HG02840 (cell line): ENCODE measurements around the gene ADAM23.
"Not testable (repeated sequence)": the region's sequence is repeated elsewhere in the genome, so short reads cannot be mapped to it uniquely, and the experiment has no call there.

ENCODE experiments used
- ATAC-seq: cut with Tn5 transposase; IDR thresholded peaks from one replicate; pipeline ENCODE4 v1.9.1; 2021; ENCODE audit warnings: mild to moderate bottlenecking, moderate library complexity, moderate number of reproducible peaks; ENCODE audit not compliant: unreplicated experiment, low FRiP score

ADAM23 gene, protein sequence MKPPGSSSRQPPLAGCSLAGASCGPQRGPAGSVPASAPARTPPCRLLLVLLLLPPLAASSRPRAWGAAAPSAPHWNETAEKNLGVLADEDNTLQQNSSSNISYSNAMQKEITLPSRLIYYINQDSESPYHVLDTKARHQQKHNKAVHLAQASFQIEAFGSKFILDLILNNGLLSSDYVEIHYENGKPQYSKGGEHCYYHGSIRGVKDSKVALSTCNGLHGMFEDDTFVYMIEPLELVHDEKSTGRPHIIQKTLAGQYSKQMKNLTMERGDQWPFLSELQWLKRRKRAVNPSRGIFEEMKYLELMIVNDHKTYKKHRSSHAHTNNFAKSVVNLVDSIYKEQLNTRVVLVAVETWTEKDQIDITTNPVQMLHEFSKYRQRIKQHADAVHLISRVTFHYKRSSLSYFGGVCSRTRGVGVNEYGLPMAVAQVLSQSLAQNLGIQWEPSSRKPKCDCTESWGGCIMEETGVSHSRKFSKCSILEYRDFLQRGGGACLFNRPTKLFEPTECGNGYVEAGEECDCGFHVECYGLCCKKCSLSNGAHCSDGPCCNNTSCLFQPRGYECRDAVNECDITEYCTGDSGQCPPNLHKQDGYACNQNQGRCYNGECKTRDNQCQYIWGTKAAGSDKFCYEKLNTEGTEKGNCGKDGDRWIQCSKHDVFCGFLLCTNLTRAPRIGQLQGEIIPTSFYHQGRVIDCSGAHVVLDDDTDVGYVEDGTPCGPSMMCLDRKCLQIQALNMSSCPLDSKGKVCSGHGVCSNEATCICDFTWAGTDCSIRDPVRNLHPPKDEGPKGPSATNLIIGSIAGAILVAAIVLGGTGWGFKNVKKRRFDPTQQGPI

DNA sequence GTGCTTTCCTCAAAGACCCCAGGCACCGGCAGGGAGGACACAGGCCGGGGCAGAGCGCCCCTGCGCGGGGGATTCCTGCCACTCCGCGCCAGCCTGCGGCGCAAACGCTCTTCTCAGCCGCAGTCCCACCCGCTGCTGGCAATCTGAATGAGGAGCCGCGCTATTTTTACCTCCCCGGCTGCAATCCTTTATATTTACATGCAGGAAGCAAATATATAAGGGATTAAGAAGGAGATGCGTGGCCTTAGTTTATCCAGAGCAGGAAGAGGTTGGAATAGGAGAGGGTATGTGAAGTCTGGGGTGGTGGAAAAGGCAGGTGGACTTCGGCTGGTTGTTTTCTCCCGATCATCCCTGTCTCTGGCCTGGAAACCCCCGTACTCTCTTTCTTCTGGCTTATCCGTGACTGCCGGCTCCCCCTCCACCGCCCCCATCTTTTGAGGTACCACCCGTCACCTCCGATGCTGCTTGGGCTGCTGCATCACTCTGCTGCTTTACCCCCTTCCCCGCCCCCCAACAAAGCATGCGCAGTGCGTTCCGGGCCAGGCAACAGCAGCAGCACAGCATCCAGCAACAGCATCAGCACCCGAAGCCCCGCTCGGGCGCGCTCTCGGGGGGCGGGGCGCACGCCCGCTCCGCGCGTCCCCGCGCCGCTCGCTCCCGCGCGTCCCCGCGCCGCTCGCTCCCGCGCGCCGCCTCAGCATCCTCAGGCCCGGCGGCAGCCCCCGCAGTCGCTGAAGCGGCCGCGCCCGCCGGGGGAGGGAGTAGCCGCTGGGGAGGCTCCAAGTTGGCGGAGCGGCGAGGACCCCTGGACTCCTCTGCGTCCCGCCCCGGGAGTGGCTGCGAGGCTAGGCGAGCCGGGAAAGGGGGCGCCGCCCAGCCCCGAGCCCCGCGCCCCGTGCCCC lies at the start of gene ADAM23:
TSS of gene ADAM23 (plus strand) at position 700 of the 902 bp plus-strand sequence. CDS start 335 bp downstream, outside the sequence.
- ATAC-seq, result no peak

DNA sequence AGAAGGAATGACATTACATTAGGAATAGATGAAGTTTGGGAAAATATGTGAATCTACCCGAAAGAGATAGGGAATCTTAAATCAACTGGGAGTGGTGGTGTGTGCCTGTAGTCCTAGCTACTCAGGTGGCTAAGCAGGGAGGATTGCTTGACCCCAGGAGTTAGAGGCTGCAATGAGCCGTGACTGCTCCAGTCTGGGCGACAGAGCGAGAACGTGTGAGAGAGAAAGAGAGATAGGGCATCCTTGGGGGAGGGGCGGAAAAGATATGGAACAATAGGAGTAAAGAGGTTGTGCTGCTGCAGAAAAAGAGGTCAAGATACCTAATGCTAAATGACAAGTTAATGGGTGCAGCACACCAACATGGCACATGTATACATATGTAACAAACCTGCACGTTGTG lies 47.1 kb upstream of the ADAM23 start:
- ATAC-seq, result no peak

DNA sequence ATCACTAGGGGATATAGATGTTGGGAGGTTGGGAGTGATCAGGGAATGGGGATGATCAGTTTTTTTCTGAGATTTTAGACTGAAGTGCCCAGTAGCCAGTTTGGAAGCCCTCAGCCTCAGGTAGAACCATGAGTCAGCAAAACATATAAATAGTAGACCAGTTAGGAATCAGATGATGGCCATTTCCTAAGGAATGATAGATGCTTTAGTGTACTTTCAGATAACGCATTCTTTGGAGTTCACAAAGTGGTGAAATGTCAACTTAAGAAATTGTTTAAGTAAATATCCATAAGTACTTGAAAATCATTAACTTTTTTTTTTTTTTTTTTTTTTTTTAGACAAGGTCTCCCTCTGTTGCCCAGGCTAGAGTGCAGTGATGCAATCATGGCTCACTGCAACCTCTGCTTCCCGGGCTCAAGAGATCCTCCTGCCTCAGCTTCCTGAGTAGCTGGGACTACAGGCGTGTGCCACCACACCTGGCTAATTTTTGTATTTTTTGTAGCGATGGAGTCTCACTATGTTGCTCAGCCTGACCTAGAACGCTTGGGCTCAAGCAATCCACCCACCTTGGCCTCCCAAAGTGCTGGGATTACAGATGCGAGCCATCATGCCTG lies 40.3 kb upstream of the ADAM23 start:
- not testable (repeated sequence) for ATAC-seq

DNA sequence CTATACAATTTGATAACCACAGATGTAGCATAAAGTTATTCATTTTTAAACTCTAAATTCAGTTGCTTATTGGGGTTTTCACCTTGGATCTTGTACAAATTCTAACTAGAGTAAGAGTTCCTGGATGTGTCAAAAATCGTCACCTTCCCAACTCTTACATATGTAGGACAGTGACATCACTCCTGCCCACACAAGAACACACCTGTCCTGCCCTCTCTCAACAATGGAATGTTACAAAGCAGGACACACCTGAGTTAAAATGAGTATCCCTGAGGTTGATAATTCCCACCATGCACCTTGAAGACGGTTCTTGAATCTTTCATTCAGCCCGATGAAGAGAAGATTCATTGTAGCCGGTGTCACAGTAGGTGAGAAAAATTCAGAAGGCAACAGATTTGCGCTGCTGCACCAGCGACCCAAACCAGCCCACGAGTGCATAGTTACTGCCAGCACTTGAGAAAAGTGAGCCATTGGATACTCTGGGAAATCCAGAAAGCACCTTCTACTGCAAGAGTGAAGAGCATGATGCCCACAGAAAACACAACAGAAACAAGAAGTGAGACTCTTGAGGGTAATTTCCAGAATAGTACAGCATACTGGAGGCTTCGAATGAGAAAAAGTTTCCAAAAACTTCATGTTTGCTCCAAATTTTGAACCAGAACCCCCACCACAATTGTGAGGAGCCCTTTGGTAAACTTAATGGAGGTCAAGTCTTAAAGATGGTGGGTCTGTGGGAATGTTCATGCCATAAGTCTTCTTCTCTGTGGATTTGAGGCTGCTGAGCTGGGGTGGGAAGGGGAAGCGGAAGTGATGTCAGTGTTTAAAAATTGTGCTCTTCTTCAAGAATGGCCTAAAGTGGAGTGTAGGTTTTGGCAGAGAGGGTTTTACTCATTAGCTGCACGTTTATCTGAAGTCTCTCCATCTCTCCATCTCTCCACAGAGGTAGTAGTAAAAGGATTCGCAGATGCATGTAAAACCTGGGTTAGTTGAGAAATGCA lies 34.7 kb upstream of the ADAM23 start:
- no peak for ATAC-seq

DNA sequence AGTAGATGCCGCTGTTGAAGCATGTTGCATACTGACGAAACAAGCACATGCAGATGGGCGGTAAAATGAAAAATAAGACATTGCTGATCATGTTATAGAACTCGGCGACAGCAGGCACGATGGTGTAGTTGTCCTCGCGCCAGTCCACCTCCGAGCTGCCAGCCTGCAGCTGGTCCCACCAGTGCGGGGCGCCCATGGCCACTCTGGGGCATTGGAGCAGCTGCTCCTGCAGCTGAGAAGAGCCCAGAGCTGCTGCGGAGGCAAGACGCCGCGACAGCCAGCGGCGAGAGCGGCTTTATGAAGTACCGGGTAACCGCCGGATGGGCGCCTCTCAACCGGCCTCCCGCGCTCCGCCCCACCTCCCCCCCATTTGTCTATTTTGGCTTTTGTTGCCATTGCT lies 32.6 kb upstream of the ADAM23 start:
- ATAC-seq, result no peak

DNA sequence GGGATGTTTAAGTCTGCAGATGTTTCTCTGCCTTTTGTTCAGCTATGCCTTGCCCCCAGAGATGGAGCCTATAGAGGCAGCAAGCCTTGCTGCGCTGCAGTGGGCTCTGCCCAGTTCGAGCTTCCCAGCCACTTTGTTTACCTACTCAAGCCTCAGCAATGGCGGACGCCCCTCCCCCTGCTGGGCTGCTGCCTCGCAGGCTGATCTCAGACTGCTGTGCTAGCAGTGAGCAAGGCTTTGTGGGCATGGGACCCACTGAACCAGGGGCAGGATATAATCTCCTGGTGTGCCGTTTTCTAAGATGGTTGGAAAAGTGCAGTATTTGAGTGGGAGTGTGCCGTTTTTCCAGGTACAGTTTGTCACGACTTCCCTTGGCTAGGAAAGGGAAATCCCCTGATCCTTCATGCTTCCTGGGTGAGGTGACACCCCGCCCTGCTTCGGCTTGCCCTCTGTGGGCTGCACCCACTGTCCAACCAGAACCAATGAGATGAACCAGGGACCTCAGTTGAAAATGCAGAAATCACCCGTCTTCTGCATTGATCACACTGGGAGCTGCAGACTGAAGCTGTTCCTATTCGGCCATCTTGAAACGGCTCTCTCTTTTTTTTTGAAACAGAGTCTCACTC lies 27.6 kb upstream of the ADAM23 start:
- no peak for ATAC-seq

DNA sequence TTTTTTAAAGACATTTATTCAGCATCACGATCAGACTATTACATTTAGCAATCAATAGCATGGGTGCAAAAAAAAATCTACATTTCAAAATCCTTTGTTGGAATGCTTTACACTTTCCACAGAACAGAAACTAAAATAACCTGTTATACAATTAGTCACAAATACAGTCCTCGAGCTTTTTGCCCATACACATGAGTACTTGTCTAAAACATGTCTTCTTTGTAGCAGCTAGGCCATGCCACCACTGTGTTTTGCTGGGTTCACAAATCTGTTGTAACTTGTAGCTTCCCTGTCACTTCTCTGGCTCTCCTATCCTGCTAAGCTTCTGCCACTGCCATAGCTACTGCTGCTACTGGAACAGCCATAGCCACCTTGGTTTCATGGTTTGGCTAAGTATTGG lies 24.4 kb upstream of the ADAM23 start:
- ATAC-seq, result no peak

DNA sequence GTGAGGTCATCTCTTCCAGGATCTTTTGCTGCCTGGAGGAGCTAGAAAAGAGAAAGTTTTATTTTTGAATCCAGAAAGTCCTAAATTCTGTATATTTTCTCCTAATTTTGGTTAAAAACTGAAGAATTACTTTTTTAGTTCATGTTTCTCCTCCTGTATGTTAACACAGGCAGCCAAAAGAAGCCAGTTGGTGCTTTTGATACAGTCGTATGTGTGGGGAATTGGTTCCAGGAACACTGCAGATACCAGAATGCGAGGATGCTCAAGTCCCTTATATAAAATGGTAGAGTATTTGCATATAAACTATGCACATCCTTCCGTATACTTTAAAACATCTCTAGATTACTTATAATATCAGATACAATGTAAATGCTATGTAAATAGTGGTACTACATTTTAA lies 22.6 kb upstream of the ADAM23 start:
- no peak for ATAC-seq

DNA sequence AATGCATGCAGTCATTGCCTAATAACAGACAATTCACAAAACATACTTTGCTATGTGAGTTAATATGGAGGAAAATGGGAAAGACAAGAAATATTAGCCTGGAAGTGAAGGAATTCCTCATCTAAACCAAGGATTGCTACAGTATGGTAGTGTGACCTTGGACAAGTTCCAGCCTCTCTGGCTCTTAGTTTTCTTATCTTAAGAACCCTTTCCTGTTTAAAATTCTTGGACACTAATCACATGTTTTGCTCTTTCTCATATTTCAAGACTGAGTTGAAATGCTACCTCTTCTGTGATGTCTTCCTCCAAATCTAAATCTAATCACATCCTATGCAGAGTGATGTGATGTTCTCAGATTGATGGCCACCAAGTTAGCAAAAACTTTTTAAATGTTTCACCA lies 20.8 kb upstream of the ADAM23 start:
- ATAC-seq, result no peak

DNA sequence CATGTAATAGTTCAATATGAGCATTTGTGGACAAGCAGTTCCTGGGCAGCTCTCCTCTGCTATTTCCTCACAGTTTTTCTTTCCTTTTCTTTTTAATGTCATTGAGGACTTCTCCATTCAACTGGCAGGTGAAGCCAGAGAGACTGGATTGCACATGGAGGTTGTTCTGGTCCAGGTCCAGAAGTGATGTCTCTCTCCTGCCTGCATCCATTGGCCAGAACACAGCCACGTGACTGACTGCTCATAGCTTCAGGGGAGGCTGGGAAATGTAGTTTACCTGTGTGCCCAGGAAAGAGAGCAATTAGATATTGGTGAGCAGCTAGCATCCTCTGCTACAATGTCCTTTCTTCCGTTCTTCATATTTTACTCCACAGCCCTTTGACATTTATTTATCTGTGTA lies 20.2 kb upstream of the ADAM23 start:
- ATAC-seq, result no peak

DNA sequence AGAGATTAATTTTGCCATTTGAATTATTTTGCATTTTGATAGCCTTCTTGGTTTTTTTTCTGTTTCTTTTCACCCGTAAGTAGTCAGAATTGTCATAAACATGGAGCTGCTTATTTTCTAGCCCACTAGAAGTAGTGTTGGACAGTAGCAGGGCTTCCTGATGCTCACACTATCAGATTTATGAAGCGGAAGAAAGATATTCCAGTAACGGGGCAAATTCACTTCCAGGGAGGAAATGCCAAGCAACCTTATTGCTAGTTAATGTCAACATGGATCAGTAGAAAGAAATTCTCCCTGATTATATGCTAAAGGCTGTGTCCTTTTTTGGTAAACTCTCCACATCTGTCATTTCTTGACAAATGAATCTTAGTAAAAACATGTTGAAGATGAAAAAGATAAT lies 19.2 kb upstream of the ADAM23 start:
- no peak for ATAC-seq

DNA sequence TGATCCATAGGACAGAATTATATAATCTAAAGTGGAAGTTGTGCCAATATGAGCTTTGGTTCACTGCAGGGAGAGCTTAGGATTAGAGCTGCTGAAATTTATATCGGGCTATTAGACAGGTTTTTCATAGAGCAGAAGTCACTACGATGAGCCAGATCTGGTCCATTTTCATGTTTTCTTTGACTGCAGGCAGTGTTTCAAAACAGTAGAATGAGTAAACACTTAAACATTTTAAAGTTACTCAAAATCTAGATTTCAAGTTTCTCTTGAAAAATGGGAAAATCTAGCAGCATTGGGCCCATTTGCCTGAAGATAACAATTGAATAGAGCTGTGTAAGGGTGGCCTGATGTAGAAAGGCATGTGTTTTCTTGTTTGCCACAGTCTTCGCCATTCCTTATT lies 14.5 kb upstream of the ADAM23 start:
- no peak for ATAC-seq

DNA sequence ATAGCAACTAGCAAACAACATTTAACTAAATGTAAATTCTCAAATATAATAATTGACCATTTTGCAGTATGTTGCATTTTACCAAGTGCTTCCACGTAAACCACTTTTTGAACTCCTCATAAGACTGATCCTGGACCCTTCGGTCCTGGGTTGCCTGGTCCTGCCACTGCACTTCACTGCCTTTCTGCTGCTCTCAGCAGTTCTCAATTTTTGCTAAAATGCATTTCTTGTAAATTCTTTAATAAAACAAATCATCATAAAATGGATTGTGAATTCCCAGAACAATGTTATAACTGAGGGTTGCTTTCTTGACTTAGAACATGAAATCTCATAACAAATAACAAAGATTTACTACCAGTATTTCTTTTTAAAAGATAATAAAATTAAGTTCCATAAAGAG lies 12.9 kb upstream of the ADAM23 start:
- ATAC-seq, result no peak

DNA sequence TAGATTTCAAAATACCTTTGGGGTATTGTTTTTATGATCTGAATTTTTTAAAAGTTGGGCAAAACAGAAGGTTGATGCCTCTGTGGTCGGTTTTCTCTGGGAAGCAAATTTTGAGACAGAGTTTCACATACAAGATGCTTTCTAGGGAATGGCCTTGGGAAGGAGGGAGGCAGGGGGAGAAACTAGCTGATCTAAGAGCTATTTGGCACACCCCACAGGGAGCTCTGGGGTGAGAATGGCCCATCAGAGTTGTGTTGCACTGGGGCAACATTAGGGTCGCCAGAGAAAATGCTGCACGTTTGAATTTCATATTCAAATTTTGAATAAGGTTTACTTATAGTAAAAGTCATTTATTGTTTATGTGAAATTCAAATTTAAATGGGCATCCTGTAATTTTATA lies 11.9 kb upstream of the ADAM23 start:
- ATAC-seq, result no peak

DNA sequence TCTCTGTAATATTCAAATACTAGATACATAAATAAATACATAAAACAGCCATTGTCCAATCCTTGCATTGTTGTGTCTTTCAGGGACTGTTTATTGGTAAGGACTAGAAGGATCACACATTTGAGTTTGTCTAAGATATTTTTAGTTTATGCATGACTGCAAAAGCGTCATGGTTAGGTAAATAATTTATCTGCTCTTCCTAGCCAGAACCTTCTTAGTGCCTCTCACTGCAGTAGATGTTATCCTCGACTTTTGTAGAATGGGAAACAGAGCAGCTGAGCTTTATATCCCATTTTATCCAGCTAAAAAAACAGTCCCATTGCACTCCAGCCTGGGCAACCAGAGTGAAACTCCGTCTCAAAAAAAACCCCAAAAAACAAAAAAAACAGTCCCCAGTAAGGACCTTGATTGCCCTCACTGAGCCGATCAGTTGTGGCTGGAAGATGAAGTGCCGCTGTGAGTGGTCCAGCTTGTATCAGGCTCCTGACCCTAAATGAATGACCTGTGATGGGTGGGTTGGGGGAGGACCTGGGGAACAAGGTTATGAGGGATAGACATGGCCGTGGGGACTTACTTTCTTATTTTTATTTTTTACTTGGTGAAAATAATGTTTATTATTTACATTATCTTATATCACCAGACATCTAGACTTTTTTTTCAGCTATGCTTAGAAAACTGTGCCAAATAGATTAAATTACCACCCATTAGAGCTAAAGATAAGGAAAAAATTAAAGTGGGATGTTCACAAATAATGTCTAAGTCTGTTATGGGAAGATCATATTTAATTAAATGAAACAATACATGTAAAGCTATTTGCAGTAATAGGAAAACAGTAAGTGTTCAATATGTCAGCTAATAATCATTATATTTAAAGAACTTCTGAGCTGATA lies 10.9 kb upstream of the ADAM23 start:
- no peak for ATAC-seq

DNA sequence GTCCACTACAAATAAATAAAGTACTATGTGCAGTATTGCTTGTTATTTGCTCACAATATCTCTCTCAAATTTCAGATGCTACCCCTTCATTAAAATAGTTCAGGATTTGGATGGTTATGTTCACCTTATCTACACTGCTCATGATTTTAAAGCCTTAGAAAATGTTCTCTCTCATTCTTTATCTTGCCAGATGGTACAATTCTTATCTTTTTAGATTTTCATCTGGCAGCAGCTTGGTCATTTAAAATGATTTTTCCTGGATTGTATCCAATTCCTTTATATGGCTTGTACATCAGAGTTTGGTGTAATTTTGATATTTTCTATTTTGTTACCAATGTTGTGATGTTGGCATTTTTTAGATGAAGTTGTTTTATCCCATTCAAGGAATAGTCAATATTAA lies 10.1 kb upstream of the ADAM23 start:
- no peak for ATAC-seq

DNA sequence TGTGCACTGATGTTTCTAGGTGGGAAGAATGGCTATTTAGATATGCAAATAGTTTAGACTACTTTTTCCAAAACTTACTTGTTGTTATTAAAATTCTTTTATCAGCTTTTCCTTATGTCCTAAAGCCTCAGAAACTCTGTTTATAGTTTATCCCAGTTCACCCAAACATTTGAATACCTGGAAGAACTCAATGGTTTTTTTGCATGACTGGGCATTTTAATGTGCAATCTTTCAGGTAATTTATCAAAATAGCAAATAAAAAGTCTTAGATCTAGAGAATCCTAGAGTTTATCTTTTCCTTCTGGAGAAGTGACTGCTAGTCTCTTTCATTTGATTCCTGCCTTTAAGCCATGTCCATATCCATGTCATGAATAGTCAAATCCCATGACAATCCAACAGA lies 9.6 kb upstream of the ADAM23 start:
- no peak for ATAC-seq

DNA sequence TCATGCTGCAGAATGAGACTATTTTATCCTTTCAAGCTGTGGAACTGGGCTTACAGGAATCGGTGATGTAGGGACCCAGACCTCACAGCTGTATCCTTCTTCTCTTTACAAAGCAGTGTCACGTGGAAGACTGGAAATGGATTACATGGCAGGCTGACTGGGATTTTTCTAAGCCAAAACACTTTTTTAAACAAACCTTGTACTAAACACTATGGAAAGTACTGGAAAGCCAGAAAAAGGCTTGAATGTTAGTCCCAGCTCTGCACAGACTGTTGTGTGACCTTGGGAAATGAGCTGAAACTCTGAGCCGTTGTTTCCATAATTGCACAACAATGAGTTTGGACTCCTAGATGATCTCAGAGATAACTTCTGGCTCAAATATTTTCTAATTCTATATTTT lies 7.6 kb upstream of the ADAM23 start:
- ATAC-seq, result no peak
